ENCODE results near the gene BPIFB1. TPM values are rescaled to one million over a fixed set of nuclear protein-coding genes. Genes with fewer than 3 reads are reported as not detected.

BPIFB1 gene
- total and polyA plus RNA-seq, 9 of the 15 experiments (the other 6 are each of a cell fraction or from before 2014, with no cell fraction given): not detected

GRCh38 chr20:33334111-33334510, 51.1 kb downstream of the BPIFB1 start (continued):
- no peak for TF ChIP-seq SMARCA4 (IDR thresholded peaks at IDR 0.05)
- peak; percentile 64; the same call in 1 of the 2 replicates for TF ChIP-seq ZBTB26 (CRISPR knock-in tag; IDR thresholded peaks at IDR 0.05)
- no peak for TF ChIP-seq CCNT2 (IDR thresholded peaks at IDR 0.05; ENCODE audit: borderline replicate concordance, extremely low read depth, insufficient read length, low read depth, low read length)
- TF ChIP-seq KDM1A (IDR thresholded peaks at IDR 0.05): peak; percentile 56 to 74; a peak in 3 of 4 replicates
- no peak for TF ChIP-seq ZNF398 (CRISPR knock-in tag; IDR thresholded peaks at IDR 0.05)
- no peak for TF ChIP-seq PCBP2 (IDR thresholded peaks at IDR 0.05; ENCODE audit: low read depth, low read length, poor library complexity, severe bottlenecking)
- TF ChIP-seq MCM7 (IDR thresholded peaks at IDR 0.05): peak; percentile 14 to 47; a peak in 1 of 4 replicates
- TF ChIP-seq CHD4 (IDR thresholded peaks at IDR 0.05; ENCODE audit: insufficient read depth, insufficient replicate concordance, low read depth, low read length, poor library complexity, severe bottlenecking): no peak
- no peak for TF ChIP-seq PRPF4 (IDR thresholded peaks at IDR 0.05; ENCODE audit: insufficient read depth, low read depth, low read length, poor library complexity, severe bottlenecking)
- TF ChIP-seq YBX1 (IDR thresholded peaks at IDR 0.05): 0 out of 2 replicates have a peak, but pooled peaks have one; percentile 33
- TF ChIP-seq ZNF41 (CRISPR knock-in tag; conservative IDR thresholded peaks at IDR 0.05): no peak
- TF ChIP-seq XRCC5 (IDR thresholded peaks at IDR 0.05; ENCODE audit: low read depth, low read length): no peak
- TF ChIP-seq EHMT2 (IDR thresholded peaks at IDR 0.05): peak; percentile 85
- TF ChIP-seq ZNF316 (IDR thresholded peaks at IDR 0.05): no peak
- no peak for TF ChIP-seq RB1 (IDR thresholded peaks at IDR 0.05; ENCODE audit: low read depth)
- no peak for TF ChIP-seq NELFE (IDR thresholded peaks at IDR 0.05; ENCODE audit: insufficient read depth, insufficient read length)
- no peak for TF ChIP-seq PHB (CRISPR knock-in tag; IDR thresholded peaks at IDR 0.05)
- TF ChIP-seq RFX1 (IDR thresholded peaks at IDR 0.05): no peak

Data from K562 (cell line).